Hepatocyte (in vitro differentiated cells): ENCODE data around the gene SLC25A14.

Experiments
- CTCF ChIP-seq: fragments of 200-600 bp; sonication (generic); IDR thresholded peaks from 2 replicates; pipeline ENCODE4 v1.5.1; 2016; ENCODE audit warnings: antibody characterized with exemption, mild to moderate bottlenecking; ENCODE audit not compliant: poor library complexity
- EZH2 ChIP-seq: fragments of 200-600 bp; sonication (generic); IDR thresholded peaks from 2 replicates; pipeline ENCODE4 v1.6.1; 2016; ENCODE audit warnings: antibody characterized with exemption, mild to moderate bottlenecking, borderline replicate concordance
- EZH2phosphoT487 ChIP-seq: fragments of 200-600 bp; sonication (generic); IDR thresholded peaks from one replicate; pipeline ENCODE4 v1.6.1; 2018; ENCODE audit warnings: antibody characterized with exemption, mild to moderate bottlenecking, low read depth, moderate library complexity; ENCODE audit not compliant: unreplicated experiment, severe bottlenecking

- no peak for TF ChIP-seq EZH2
- no peak for TF ChIP-seq CTCF
- no peak for TF ChIP-seq EZH2phosphoT487
Observed at GRCh38 chrX:130299279-130300009, 40.3 kb upstream of the SLC25A14 start.
